Tibial nerve (tissue), 4 donors: Measurements from ENCODE around the gene TDP2.

ENCODE experiments used
- EP300 ChIP-seq, 2 donors: sonication (generic); formaldehyde crosslinking; IDR thresholded peaks; one replicate each; pipeline ENCODE4 v1.6.1; 2017; ENCODE audit warnings: antibody characterized with exemption in 2 of 2, mild to moderate bottlenecking in 1 of 2
- POLR2A ChIP-seq, 2 donors: fragments of 450-650 bp; IDR thresholded peaks; one replicate each; pipeline ENCODE4 v1.6.1; 2017; ENCODE audit warnings: antibody characterized with exemption in 2 of 2, mild to moderate bottlenecking in 2 of 2, moderate library complexity in 2 of 2
- TF ChIP-seq, protein P1 (sequence below), 5 experiments: fragments of 200-600 bp in 3 of 5; fragments of 450-650 bp in 2 of 5; sonication (generic) in 3 of 5; IDR thresholded peaks; one replicate each; pipeline ENCODE4 v1.5.1; 2016 to 2019; ENCODE audit warnings: antibody characterized with exemption in 5 of 5, mild to moderate bottlenecking in 3 of 5, moderate library complexity in 2 of 5

DNA sequence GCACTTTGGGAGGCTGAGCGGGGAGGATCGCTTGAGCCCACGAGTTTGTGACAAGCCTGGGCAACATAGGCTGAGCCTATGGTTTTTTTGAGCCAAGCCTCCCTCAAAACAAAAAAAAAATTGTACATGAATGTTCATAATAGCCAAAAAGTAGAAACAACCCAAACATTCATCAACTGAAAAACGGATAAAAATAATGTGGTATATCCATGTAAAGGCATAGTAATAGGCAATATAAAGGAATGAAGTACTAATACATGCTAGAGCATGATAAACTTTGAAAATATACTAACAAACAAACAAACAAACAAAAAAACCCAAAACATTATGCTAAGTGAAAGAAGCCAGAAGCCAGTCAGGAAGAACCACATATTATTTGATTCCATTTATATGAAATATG, 56.0 kb downstream of the TDP2 start:
- TF ChIP-seq, protein P1, sequence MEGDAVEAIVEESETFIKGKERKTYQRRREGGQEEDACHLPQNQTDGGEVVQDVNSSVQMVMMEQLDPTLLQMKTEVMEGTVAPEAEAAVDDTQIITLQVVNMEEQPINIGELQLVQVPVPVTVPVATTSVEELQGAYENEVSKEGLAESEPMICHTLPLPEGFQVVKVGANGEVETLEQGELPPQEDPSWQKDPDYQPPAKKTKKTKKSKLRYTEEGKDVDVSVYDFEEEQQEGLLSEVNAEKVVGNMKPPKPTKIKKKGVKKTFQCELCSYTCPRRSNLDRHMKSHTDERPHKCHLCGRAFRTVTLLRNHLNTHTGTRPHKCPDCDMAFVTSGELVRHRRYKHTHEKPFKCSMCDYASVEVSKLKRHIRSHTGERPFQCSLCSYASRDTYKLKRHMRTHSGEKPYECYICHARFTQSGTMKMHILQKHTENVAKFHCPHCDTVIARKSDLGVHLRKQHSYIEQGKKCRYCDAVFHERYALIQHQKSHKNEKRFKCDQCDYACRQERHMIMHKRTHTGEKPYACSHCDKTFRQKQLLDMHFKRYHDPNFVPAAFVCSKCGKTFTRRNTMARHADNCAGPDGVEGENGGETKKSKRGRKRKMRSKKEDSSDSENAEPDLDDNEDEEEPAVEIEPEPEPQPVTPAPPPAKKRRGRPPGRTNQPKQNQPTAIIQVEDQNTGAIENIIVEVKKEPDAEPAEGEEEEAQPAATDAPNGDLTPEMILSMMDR (IDR thresholded peaks at IDR 0.05): no peak
- TF ChIP-seq POLR2A (IDR thresholded peaks at IDR 0.05) (no peak), EP300 (IDR thresholded peaks at IDR 0.05) (no peak)
